ENCODE data around the gene CFAP65. TPM values are rescaled to one million over a fixed set of nuclear protein-coding genes. Genes with fewer than 3 reads are reported as not detected.
A peak's percentile ranks its signal among the peaks of the same experiment; 100 is the strongest.

The CFAP65 gene
- total RNA-seq, 1 experiment from 2014 or later = 0.44 TPM

GRCh38 chr2:218986148-218986761 is 55.1 kb downstream of the CFAP65 start:
- Mint-ChIP-seq H3K4me1 (peaks cover 18% of the 10 kb centered on the region), H3K27ac (no peak overlapping the region), H3K36me3 (no peaks in the 10 kb centered on the region), H3K9me3 (no peaks in the 10 kb centered on the region), H3K4me3 (peak overlapping the region; percentile 60), H3K27me3 (ENCODE audit: low read depth) (peaks cover 98% of the 10 kb centered on the region)
- CTCF ChIA-PET = no interaction called here
- POLR2A ChIA-PET = no interaction called here
- TF ChIP-seq HMGXB4 (CRISPR knock-in tag; IDR thresholded peaks at IDR 0.05) = no peak
- no peak for TF ChIP-seq EMX1 (CRISPR knock-in tag; IDR thresholded peaks at IDR 0.05)
- no peak for TF ChIP-seq TCF7 (CRISPR knock-in tag; IDR thresholded peaks at IDR 0.05; ENCODE audit: low read depth)
- TF ChIP-seq SP1 (CRISPR knock-in tag; conservative IDR thresholded peaks at IDR 0.05) = no peak
- TF ChIP-seq NR3C1 (CRISPR knock-in tag; conservative IDR thresholded peaks at IDR 0.05; ENCODE audit: low read depth) = no peak
- TF ChIP-seq PRRX2 (CRISPR knock-in tag; IDR thresholded peaks at IDR 0.05) = no peak
- TF ChIP-seq E2F5 (CRISPR knock-in tag; IDR thresholded peaks at IDR 0.05) = no peak
- TF ChIP-seq ATF6 (CRISPR knock-in tag; IDR thresholded peaks at IDR 0.05) = no peak
- TF ChIP-seq ATF1 (CRISPR knock-in tag; IDR thresholded peaks at IDR 0.05) = no peak
- TF ChIP-seq RELA (CRISPR knock-in tag; IDR thresholded peaks at IDR 0.05; ENCODE audit: borderline replicate concordance) = no peak
- no peak for TF ChIP-seq CDX4 (CRISPR knock-in tag; IDR thresholded peaks at IDR 0.05; ENCODE audit: borderline replicate concordance)
- TF ChIP-seq FOXK1 (CRISPR knock-in tag; IDR thresholded peaks at IDR 0.05) = no peak
- no peak for TF ChIP-seq SOX15 (CRISPR knock-in tag; IDR thresholded peaks at IDR 0.05)
- no peak for TF ChIP-seq JAZF1 (CRISPR knock-in tag; IDR thresholded peaks at IDR 0.05)
- no peak for ATAC-seq
- no peak for DNase-seq (ENCODE audit: low spot score)

GRCh38 chr2:218985325-218986091 is 55.8 kb downstream of the CFAP65 start:
- ChIA-PET POLR2A (no interaction called here), CTCF (interaction anchor here (1.2 to 5.7 kb wide), 3 partner anchors 9 to 87 kb away, joined by 8 to 158 read pairs (median 9); partner anchors contain the start of gene CRYBA2)
- Mint-ChIP-seq H3K27me3 (ENCODE audit: low read depth) (peaks cover 98% of the 10 kb centered on the region), H3K36me3 (no peaks in the 10 kb centered on the region), H3K9me3 (no peaks in the 10 kb centered on the region), H3K4me1 (peaks cover 23% of the 10 kb centered on the region), H3K27ac (no peak overlapping the region), H3K4me3 (peak overlapping the region; percentile 60)
- peak; percentile 12 for ATAC-seq
- DNase-seq (ENCODE audit: low spot score) = peak; percentile 70
- no peak for TF ChIP-seq FOXP4 (CRISPR knock-in tag; IDR thresholded peaks at IDR 0.05)
- TF ChIP-seq ATF6 (CRISPR knock-in tag; IDR thresholded peaks at IDR 0.05) = no peak
- no peak for TF ChIP-seq ZMAT4 (CRISPR knock-in tag; IDR thresholded peaks at IDR 0.05)
- no peak for TF ChIP-seq MLX (CRISPR knock-in tag; IDR thresholded peaks at IDR 0.05)
- no peak for TF ChIP-seq MYBL2 (CRISPR knock-in tag; IDR thresholded peaks at IDR 0.05)
